ENCODE measurements around the gene ZNF443.
A peak's percentile ranks its signal among the peaks of the same experiment; 100 is the strongest.
"Not testable (repeated sequence)": the region's sequence is repeated elsewhere in the genome, so short reads cannot be mapped to it uniquely, and the experiment has no call there.

The ZNF443 gene
- 2.9 to 14.5 reads per million in 2 donors for total RNA-seq

GRCh38 chr19:12440541-12441316, at the start of gene ZNF443:
ZNF443 (minus strand) TSS chr19:12441021; CDS start chr19:12440914, 107 bp downstream.
- DNase-seq: peak; percentile 96

DNA sequence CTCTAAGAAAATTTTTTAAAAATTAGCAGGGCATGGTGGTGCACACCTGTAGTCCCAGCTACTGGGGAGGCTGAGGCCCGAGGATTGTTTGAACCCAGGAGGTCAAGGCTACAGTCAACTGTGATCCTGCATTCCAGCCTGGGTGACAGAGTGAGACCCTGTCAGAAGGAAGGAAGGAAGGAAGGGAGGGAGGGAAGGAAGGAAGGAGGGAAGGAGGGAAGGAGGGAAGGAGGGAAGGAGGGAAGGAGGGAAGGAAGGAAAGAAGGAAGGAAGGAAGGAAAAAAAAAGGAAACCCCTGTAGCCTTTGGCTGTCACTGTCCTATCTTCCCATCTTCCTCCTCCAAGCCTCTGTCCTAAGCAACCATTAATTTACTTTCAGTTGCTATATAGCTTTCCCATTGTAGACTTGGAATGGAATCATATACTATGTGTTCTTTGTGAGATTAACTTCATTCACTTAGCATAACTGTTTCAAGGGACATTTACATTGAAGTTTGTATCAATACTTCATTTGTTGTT, 45.5 kb upstream of the ZNF443 start:
- not testable (repeated sequence) for DNase-seq

DNA sequence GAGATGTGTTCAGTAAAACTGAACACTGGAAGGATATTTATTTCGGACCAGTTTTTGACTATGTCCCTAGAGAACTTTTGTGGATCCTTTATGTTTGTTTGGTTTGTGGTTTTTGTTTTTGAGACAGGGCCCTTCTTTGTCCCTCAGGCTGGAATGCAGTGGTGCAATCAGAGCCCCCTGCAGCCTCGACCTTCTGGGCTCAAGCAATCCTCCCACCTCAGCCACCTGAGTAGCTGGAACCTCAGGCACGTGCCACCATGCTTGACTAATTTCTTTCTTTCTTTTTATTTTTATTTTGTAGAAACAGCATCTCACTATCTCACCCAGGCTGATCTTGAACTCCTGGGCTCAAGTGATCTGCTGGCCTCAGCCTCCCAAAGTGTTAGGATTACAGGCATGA, 44.8 kb upstream of the ZNF443 start:
- DNase-seq: no peak

GRCh38 chr19:12485052-12485416, 44.2 kb upstream of the ZNF443 start:
- DNase-seq: no peak

GRCh38 chr19:12484371-12485051, 43.7 kb upstream of the ZNF443 start, which contains the start of gene ZNF709:
ZNF709 (minus strand) TSS chr19:12484816; CDS start chr19:12484657, 159 bp downstream.
- peak; percentile 82 for DNase-seq

- no peak for DNase-seq
Measured at GRCh38 chr19:12484011-12484370, 43.2 kb upstream of the ZNF443 start.

DNA sequence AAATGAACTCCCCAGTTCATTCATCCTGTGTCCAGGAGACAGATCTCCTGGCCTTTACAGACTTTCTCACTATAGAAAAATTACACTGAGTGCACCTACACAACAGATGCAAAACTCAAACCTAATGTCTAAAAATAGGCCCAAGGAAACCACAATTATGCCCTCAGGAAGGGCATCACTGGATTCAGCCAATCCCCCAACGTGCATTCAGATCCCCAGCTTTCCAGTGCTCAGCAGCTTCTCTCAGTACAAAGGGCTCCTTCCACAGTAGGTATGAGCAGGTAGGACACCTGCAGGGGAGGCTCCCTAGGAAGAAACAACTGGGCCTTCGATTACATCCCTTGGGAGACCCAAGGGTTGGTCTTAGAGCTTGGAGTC, 41.7 kb upstream of the ZNF443 start:
- no peak for DNase-seq

- DNase-seq: no peak
Measured at GRCh38 chr19:12481781-12482508, 41.1 kb upstream of the ZNF443 start.

DNA sequence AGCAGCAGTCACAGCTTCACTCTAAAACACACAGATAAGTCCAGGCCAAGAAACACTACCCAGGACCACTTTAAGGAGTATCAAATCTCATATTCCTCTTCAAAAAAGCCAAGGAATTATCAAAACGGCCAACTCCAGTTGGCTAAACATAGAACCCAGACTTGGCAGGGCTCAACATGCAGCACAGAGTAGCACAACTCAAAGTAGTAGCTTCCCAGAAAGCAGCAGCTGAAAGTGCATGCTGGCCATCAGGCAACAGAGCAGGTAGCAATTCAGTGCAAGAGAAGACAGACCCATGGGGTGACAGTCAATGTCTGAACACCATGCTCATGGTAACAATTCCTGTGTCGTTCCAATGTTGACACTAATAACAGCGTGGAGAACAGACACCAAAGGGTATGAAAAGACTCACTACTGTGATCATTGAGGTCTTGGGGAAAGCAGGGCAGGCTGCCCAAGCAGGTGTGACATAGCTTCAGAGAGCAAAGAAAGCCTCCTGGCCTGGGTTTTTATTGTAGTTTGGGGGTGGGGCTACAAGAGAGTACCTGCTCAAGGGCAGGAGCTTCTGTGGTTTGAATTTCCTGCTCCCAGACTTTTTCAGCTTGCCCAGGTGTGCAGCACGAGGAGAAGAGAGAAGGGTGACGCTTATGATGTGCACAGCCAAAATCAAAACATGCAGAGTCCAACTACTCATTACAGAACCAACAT, 37.6 kb upstream of the ZNF443 start:
- no peak for DNase-seq

DNA sequence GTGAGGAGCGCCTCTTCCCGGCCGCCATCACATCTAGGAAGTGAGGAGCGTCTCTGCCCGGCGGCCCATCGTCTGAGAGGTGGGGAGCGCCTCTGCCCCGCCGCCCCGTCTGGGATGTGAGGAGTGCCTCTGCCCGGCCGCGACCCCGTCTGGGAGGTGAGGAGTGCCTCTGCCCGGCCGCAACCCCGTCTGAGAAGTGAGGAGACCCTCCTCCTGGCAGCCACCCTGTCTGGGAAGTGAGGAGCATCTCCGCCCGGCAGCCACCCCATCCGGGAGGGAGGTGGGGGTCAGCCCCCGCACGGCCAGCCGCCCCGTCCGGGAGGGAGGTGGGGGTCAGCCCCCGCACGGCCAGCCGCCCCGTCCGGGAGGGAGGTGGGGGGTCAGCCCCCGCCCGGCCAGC, 26.8 kb upstream of the ZNF443 start:
- DNase-seq: not testable (repeated sequence)

- no peak for DNase-seq
Measured at GRCh38 chr19:12465211-12465610, 24.4 kb upstream of the ZNF443 start.

DNA sequence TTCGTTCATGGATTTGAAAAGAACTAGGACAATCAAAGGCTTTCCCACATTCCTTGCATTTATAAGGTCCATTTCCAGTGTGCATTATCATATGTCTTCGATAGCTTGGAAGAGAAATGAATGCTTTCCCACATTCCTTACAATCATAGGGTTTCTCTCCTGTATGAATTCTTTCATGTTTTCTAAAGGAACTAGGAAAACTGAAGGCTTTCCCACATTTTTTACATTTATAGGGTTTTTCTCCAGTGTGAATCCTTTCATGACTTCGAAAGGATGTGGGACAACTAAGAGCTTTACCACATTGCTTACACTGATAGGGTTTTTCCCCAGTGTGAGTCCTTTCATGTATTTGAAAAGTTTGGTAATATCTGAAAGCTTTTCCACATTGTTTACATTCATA, 23.9 kb upstream of the ZNF443 start:
- no peak for DNase-seq

DNA sequence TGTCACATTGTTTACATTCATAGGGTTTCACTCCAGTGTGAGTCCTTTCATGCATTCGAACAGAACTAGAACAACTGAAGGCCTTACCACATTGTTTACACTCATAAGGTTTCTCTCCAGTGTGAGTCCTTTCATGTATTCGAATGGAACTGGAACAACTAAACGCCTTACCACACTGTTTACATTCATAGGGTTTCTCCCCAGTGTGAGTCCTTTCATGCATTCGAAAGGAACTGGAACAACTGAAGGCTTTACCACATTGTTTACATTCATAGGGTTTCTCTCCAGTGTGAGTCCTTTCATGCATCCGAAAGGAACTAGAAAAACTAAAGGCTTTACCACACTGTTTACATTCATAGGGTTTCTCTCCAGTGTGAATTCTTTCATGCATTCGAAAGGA, 23.3 kb upstream of the ZNF443 start:
- DNase-seq: not testable (repeated sequence)

DNA sequence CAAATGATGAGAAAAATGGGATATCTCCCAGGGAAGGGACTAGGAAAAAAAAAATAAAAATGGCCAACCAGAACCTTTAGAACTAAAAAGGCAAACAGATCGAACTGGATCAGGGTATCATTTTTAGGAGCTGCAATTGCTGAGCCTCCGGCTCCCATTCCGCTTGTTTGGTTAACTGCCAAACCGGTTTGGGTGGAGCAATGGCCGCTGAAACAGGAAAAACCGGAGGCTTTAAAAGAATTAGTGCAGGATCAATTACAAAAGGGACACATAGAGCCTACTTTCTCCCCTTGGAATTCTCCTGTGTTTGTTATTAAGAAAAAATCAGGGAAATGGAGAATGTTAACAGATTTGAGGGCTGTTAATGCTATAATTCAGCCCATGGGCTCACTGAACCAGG, 12.7 kb upstream of the ZNF443 start:
- no peak for DNase-seq

GRCh38 chr19:12450844-12451243, 10.0 kb upstream of the ZNF443 start:
- no peak for DNase-seq

DNA sequence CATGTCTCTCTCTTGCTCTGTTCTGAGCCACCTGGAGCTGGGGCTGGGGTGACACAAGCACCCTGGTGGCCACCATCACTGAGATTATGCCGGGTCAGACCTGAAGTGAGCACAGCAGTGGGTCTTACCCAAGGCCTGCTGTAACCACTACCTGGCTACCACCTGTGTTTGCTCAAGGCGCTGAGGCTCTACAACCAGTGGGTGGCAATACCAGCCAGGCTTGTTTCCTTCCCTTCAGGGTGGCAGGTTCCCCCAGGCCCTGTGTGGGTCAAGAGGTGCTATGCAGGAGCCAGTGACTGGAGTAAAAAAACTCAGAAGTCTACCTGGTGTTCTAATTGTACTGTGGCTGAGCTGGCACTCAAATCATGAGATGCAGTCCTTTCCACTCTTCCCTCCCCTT, 8.0 kb upstream of the ZNF443 start:
- no peak for DNase-seq

DNA sequence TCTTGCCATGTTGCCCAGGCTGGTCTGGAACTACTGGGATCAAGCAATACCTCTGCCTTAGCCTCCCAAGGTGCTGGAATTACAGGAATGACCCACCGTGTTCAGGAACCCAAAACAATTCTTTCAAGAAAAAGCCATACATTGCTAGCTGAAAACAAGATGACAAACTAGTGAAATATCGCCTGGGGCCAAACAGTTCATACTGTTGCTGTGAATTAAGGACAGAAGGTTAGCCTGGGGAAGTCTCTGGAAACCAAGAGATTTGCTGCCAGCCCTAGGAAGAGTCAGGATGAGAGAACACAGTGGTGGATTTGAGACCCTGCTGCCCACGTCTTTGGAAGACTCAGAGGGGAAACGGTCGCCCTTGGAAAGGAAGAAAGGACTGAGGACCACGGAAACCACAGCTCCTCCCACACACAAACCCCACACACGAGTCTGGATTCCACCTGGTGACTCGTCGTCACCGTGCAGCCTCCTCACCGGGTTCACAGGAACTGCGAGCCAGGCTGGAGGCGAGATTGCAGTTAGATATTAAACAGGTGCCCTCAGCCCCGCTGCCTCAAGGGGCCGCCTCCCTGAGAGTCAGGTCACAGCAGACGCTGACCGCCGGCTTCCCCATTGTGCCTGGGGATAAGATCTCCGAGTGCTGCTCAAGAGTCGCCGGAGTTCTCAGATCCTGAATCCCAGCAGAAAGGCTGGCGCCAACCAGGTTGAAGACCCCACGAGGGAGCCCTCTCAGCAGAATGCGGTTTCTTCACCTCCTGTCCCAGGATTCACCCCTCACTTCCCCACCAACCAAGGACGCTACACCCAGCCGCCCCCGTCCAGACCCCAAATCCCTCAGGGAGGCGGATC, 908 bp downstream of the ZNF443 start:
- DNase-seq: peak; percentile 11

GRCh38 chr19:12430726-12431299, 10.0 kb downstream of the ZNF443 start:
- DNase-seq: not testable (repeated sequence)

GRCh38 chr19:12425888-12426274, 14.9 kb downstream of the ZNF443 start:
- no peak for DNase-seq

- no peak for DNase-seq
Measured at GRCh38 chr19:12425236-12425887, 15.5 kb downstream of the ZNF443 start.

DNA sequence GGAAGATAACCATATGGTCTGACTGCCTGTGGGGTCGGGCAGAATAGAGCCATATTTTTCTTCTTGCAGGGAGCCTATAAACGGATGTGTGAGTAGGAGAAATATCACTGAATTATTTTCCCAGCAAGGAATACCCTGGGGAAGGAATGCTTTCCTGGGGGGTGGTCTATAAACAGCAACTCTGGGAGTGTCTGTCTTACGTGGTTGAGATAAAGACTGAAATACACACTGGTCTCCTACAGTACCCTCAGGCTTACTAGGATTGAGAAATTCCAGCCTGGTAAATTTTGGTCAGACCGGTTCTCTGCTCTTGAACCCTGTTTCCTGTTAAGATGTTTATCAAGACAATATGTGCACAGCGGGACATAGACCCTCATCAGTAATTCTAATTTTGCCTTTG, 23.5 kb downstream of the ZNF443 start:
- DNase-seq: not testable (repeated sequence)
